ENCODE data around the gene TPCN2. TPM values are rescaled to one million over a fixed set of nuclear protein-coding genes. Genes with fewer than 3 reads are reported as not detected.

TPCN2 gene
- total RNA-seq, 1 experiment from 2014 or later: 20.6 TPM

- ATAC-seq (no peak), DNase-seq (ENCODE audit: low read depth, low spot score) (no peak)
- no peak overlapping the region for H3K27ac ChIP-seq (ENCODE audit: low read length)
- H3K9me3 ChIP-seq (ENCODE audit: control insufficient read depth, insufficient read depth, low read depth, low read length): no peaks in the 10 kb centered on the region
- in situ Hi-C loops (cut with HindIII; ENCODE audit: low pct_unique_long_range_greater_than_20kb, low sequenced_read_pairs) (no loop called here), intact Hi-C loops (cut with micrococcal nuclease; ENCODE audit: unreplicated experiment) (no loop called here)
- TF ChIP-seq TCF7L2 (IDR thresholded peaks at IDR 0.05; ENCODE audit: low read depth, low read length) (no peak), POLR2AphosphoS5 (IDR thresholded peaks at IDR 0.05; ENCODE audit: low read depth, low read length) (no peak), REST (IDR thresholded peaks at IDR 0.05; ENCODE audit: insufficient read depth in 1 of 2, low read depth in 2 of 2, low read length in 1 of 2) (no peak), CTCF (IDR thresholded peaks at IDR 0.05) (no peak), SIN3A (IDR thresholded peaks at IDR 0.05; ENCODE audit: borderline replicate concordance, insufficient read depth, low read depth, low read length) (no peak)
- no peak overlapping the region for H3K4me3 ChIP-seq (ENCODE audit: low read depth in 2 of 2, low read length in 2 of 2)
- CTCF ChIA-PET: interaction anchor here (0.6 kb wide), 1 partner anchor 10 kb away, joined by 3 read pairs; no protein-coding TSS in a partner anchor
- no peaks in the 10 kb centered on the region for H3K27me3 ChIP-seq (ENCODE audit: control insufficient read depth, insufficient read depth, low read length)
- no peaks in the 10 kb centered on the region for H3K36me3 ChIP-seq (ENCODE audit: control insufficient read depth, insufficient read depth, low read length)
- POLR2A ChIA-PET: no interaction called here
- no TSS peak for BruUV-seq (replicated peaks)
- peaks cover 7% of the 10 kb centered on the region for H3K4me1 ChIP-seq (ENCODE audit: control insufficient read depth, insufficient read depth, low read length)
Measured at GRCh38 chr11:69000391-69000790, 48.3 kb upstream of the TPCN2 start.

GRCh38 chr11:69000831-69001242 lies 47.9 kb upstream of the TPCN2 start:
- in situ Hi-C loops (cut with HindIII; ENCODE audit: low pct_unique_long_range_greater_than_20kb, low sequenced_read_pairs): no loop called here
- Histone ChIP-seq H3K9me3 (ENCODE audit: control insufficient read depth, insufficient read depth, low read depth, low read length) (no peaks in the 10 kb centered on the region), H3K27me3 (ENCODE audit: control insufficient read depth, insufficient read depth, low read length) (no peaks in the 10 kb centered on the region), H3K4me3 (ENCODE audit: low read depth in 2 of 2, low read length in 2 of 2) (no peak overlapping the region), H3K36me3 (ENCODE audit: control insufficient read depth, insufficient read depth, low read length) (no peaks in the 10 kb centered on the region), H3K4me1 (ENCODE audit: control insufficient read depth, insufficient read depth, low read length) (peaks cover 7% of the 10 kb centered on the region), H3K27ac (ENCODE audit: low read length) (no peak overlapping the region)
- TF ChIP-seq SIN3A (IDR thresholded peaks at IDR 0.05; ENCODE audit: borderline replicate concordance, insufficient read depth, low read depth, low read length) (no peak), CTCF (IDR thresholded peaks at IDR 0.05) (no peak), TCF7L2 (IDR thresholded peaks at IDR 0.05; ENCODE audit: low read depth, low read length) (no peak), REST (IDR thresholded peaks at IDR 0.05; ENCODE audit: insufficient read depth in 1 of 2, low read depth in 2 of 2, low read length in 1 of 2) (no peak), POLR2AphosphoS5 (IDR thresholded peaks at IDR 0.05; ENCODE audit: low read depth, low read length) (no peak)
- intact Hi-C loops (cut with micrococcal nuclease; ENCODE audit: unreplicated experiment): no loop called here
- ChIA-PET POLR2A (no interaction called here), CTCF (no interaction called here)
- BruUV-seq (replicated peaks): no TSS peak
- DNase-seq (ENCODE audit: low read depth, low spot score): peak; percentile 18
- peak; percentile 80 for ATAC-seq
